Myometrial cell (primary cell): ENCODE measurements around the gene KDM4B. TPM values are rescaled to one million over a fixed set of nuclear protein-coding genes. Genes with fewer than 3 reads are reported as not detected.

ENCODE experiments used
- total RNA-seq: library from RNA; depleted of rRNA; stranded (reverse); fragments of >200 nt; gene quantifications from 2 replicates; pipeline ENCODE4 v1.2.3, GENCODE V29; 2015

The KDM4B gene
- total RNA-seq: 15.8 and 21.9 TPM in 2 replicates

GRCh38 chr19:4968462-4969291 lies at the start of gene KDM4B:
Gene KDM4B, plus strand, starts transcription at chr19:4969113. Its CDS starts 63,778 bp downstream, at chr19:5032891.

Other genes with a start within 250 kb of the KDM4B start
- 93.0 and 172 TPM in 2 replicates for gene DPP9, start 245.3 kb upstream of the KDM4B start, total RNA-seq
- 8.3 and 8.4 TPM in 2 replicates for gene FEM1A, start 177.4 kb upstream of the KDM4B start, total RNA-seq
- 0.29 and 4.1 TPM in 2 replicates for gene TICAM1, start 137.4 kb upstream of the KDM4B start, total RNA-seq
- gene PLIN3, start 101.4 kb upstream of the KDM4B start, total RNA-seq: 257 and 267 TPM in 2 replicates
- not detected in 2 replicates for gene ARRDC5, start 66.2 kb upstream of the KDM4B start, total RNA-seq
- 37.9 and 39.5 TPM in 2 replicates for gene UHRF1, start 59.6 kb upstream of the KDM4B start, total RNA-seq